ENCODE measurements around the gene DISC1.

- TF ChIP-seq, protein P1, sequence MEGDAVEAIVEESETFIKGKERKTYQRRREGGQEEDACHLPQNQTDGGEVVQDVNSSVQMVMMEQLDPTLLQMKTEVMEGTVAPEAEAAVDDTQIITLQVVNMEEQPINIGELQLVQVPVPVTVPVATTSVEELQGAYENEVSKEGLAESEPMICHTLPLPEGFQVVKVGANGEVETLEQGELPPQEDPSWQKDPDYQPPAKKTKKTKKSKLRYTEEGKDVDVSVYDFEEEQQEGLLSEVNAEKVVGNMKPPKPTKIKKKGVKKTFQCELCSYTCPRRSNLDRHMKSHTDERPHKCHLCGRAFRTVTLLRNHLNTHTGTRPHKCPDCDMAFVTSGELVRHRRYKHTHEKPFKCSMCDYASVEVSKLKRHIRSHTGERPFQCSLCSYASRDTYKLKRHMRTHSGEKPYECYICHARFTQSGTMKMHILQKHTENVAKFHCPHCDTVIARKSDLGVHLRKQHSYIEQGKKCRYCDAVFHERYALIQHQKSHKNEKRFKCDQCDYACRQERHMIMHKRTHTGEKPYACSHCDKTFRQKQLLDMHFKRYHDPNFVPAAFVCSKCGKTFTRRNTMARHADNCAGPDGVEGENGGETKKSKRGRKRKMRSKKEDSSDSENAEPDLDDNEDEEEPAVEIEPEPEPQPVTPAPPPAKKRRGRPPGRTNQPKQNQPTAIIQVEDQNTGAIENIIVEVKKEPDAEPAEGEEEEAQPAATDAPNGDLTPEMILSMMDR (IDR thresholded peaks at IDR 0.05): no peak
- TF ChIP-seq, protein P2, sequence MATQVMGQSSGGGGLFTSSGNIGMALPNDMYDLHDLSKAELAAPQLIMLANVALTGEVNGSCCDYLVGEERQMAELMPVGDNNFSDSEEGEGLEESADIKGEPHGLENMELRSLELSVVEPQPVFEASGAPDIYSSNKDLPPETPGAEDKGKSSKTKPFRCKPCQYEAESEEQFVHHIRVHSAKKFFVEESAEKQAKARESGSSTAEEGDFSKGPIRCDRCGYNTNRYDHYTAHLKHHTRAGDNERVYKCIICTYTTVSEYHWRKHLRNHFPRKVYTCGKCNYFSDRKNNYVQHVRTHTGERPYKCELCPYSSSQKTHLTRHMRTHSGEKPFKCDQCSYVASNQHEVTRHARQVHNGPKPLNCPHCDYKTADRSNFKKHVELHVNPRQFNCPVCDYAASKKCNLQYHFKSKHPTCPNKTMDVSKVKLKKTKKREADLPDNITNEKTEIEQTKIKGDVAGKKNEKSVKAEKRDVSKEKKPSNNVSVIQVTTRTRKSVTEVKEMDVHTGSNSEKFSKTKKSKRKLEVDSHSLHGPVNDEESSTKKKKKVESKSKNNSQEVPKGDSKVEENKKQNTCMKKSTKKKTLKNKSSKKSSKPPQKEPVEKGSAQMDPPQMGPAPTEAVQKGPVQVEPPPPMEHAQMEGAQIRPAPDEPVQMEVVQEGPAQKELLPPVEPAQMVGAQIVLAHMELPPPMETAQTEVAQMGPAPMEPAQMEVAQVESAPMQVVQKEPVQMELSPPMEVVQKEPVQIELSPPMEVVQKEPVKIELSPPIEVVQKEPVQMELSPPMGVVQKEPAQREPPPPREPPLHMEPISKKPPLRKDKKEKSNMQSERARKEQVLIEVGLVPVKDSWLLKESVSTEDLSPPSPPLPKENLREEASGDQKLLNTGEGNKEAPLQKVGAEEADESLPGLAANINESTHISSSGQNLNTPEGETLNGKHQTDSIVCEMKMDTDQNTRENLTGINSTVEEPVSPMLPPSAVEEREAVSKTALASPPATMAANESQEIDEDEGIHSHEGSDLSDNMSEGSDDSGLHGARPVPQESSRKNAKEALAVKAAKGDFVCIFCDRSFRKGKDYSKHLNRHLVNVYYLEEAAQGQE (IDR thresholded peaks at IDR 0.05; ENCODE audit: insufficient read depth in 1 of 2, low read depth in 2 of 2, low read length in 1 of 2): no peak
- TF ChIP-seq SIN3A (IDR thresholded peaks at IDR 0.05; ENCODE audit: borderline replicate concordance, insufficient read depth, low read depth, low read length): no peak
- TF ChIP-seq POLR2AphosphoS5 (IDR thresholded peaks at IDR 0.05; ENCODE audit: low read depth, low read length): no peak
- TF ChIP-seq TCF7L2 (IDR thresholded peaks at IDR 0.05; ENCODE audit: low read depth, low read length): no peak
These were observed 141.8 kb downstream of the DISC1 start for GRCh38 chr1:231768416-231768815.
